HG02973 (cell line): ENCODE measurements around the gene CCNO.

ENCODE experiments used
- ATAC-seq: cut with Tn5 transposase; IDR thresholded peaks from one replicate; pipeline ENCODE4 v1.9.1; 2021; ENCODE audit warnings: moderate library complexity; ENCODE audit not compliant: unreplicated experiment

CCNO gene

GRCh38 chr5:55232985-55233928, at the start of gene CCNO:
TSS of gene CCNO (minus strand) at chr5:55233608. CDS start at chr5:55233523, 85 bp downstream.
- peak; percentile 45 for ATAC-seq

DNA sequence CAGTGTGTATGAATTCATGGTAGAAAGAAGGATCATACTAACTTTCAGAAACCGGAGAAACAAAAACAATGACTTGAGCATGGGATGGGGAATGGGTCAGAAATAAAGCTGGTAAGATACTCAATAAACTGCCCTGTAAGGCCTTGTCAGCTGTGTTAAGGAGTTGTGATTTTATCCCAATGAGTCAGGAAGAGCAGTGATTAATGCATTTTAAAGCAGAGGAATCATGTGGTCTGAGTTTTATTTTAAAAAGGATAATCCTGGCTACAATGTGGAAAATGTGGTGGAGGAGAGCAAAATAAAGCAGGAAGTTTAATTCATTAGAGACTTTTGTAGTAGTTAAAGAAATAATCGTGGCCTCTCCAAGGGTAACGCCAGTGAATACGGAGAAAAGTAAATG, 45.4 kb upstream of the CCNO start:
- no peak for ATAC-seq

- ATAC-seq: no peak
Measured at GRCh38 chr5:55276771-55277170, 43.4 kb upstream of the CCNO start.

GRCh38 chr5:55258339-55258738, 24.9 kb upstream of the CCNO start:
- ATAC-seq: no peak

- ATAC-seq: no peak
Measured at GRCh38 chr5:55254802-55255201, 21.4 kb upstream of the CCNO start.

DNA sequence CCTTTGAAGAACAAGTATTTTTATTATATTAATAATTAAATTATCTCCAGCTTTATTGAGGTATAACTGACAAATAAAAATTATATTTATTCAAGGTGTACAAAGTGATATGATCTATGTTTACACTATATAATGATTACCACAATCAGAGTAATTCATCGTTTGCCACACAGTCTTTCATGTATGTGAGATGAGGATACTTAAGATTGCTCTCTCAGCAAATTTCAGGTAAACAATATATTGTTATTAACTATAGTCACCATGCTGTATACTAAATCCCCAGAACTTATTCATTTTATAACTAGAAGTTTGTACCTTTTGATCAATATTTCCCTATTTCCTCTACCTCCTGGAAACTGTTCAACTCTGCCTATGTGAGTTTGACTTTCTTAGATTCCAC, 16.7 kb upstream of the CCNO start:
- no peak for ATAC-seq

- no peak for ATAC-seq
Measured at GRCh38 chr5:55241746-55242145, 8.3 kb upstream of the CCNO start.

GRCh38 chr5:55236800-55237199, 3.4 kb upstream of the CCNO start:
- ATAC-seq: no peak

- no peak for ATAC-seq
Measured at GRCh38 chr5:55234121-55234700, 803 bp upstream of the CCNO start.

- ATAC-seq: no peak
Measured at GRCh38 chr5:55232271-55232984, 980 bp downstream of the CCNO start.

DNA sequence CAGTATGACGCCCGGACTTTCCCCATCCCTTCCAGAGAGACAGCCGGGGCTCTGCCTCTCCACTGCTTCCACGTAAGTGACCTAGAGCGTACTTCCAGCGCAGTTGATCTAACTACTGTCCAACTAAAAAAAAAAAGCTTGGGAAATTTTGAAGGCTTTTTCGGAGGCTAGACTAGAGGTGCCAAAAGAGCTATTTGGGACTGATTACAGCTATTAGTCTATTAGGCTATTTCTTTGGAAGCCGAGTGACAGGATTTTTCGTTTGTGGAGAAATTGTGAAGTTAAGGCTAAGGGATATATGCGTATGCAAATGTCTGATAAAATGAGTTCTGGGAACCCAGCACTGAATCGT, 1.5 kb downstream of the CCNO start:
- ATAC-seq: no peak

DNA sequence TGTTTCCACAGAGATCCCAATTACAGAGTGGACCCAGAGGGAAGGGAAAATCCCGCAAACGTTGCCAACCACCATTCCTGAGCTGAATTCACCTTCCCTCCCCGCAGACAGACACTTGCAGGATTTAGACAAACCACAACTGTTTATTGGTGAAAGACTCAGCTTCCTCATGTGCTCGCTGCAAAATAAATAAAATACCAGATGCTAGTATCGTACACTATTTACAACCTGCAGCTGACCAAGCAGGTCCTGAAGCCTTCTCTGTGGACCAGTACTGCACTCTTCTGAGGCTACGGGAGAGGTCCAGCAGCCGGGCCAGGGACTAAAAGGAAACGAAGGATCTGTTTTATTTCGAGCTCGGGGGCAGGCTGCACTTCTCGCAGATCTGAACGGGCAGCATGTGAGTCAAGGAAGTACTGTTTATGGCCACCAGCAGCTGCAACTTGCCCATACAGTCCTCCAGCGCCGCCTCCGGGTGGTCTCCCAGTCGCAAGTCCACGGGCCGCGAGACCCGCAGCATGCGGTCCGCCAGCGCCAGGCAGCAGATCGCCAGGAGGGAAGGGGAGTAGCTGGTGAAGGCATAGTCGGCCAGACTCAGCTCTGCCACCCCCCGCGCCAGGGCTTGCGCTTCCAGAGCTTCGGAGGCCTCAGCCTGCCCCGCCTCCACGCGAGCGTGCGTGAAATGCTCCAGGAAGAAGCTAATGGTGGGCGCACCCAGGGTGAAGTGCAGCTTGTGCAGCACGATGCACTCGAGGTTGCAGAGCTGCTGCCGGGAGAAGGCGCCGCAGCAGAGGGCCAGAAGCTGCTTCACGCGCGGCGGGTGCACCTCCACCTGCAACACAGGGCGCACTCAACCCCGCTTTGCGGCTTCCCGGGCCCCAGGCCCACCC, 2.1 kb downstream of the CCNO start:
- no peak for ATAC-seq

DNA sequence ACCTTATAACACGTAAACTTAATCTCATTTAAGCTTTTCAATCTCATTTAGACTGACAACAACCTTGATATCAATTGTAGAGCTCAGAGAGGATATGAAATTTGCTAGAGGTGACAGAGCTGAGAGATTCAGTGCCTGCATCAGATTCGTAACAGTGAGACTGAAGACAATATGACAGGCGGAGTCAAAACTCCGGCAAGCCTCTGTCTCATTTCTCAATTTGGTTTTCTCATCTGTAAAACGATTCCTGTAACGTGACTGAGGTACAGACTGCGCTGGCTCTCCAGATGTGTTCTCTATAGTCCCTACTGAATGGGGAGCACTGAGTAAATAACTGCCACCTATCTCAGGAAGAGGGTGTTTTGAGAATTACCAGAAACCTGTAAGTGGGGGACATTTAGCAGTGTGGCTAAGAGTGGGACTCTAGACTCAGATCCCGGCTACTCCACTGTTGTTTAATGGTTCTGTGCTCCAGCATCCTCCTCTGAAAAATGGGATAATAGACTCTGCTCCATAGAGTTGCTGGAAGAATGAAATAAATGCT, 3.2 kb downstream of the CCNO start:
- ATAC-seq: no peak

DNA sequence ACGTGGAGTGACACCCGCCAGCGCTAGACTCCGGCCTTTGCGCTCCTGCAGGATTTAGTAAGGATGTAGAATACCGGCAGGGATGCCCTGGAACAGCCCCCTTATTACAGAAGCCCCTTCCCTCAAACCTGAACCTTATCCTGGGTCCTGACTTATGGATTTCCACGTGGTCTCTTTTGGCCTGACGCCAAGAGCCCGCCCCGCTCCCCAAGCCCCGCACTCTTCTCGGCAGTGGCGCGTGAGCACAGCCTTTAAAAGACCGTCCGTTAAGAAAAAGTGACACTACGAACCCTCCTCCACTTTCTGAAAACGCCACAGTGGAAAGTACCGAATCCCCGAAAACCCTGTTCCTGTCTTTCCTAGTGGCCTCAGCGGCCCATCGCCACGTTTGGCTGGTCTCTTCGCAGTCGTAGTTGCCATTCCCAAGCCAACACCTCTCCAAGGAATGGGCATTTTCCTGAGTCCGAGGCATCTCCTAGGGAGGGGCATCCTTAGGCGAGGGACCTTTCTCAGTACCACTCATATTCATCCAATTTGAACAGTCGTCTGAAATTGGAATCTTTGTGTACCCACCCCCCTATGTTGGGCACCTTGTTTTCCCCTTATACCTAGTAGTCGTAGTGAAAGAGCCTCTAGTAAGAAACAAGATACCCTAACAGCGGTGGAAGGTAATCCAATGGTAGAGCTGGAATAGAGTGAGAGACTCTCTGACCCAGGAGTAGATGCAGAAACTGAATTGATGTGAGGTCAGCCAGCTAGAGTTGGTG, 5.6 kb downstream of the CCNO start:
- ATAC-seq: no peak

DNA sequence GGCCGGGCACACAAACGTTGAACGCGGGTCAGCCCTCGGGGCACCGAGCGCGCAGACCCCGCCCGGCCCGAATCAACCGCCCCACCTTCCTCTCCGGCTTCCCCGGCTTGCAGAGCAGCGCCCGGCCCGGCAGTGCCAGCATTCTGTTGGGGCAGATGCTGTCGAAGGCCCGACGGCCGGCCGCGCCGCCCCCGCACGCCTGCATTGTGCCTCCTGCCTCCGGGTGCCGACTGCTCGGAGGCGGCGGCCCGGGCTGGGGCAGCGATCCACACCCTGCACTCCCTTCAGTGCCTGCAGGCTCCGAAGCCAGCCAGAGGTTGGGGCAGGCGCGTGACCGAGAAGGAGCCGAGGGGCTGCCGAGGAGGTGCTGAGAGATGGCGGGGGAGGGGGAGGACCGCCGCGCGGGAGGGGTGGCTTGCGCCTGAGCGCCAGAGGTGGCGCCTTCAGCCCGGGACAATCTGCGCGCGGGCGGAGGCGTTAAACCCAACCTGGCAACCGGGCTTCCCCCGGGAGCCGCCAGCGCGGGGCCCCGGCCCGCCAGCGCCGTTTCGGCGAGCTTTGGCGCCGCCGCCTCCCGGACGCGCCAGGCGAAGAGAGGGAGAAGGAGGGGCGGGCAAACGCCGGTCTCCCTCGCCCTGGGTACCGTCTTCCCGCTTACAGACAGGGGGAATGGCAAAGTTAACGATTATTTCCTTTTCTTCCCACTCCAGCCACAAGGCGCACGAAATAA, 6.3 kb downstream of the CCNO start, which contains the start of gene MCIDAS:
Gene MCIDAS, minus strand, starts transcription at position 382 of the 730 bp plus-strand sequence. Its CDS starts 177 bp downstream, at position 205.
- ATAC-seq: peak; percentile 31

DNA sequence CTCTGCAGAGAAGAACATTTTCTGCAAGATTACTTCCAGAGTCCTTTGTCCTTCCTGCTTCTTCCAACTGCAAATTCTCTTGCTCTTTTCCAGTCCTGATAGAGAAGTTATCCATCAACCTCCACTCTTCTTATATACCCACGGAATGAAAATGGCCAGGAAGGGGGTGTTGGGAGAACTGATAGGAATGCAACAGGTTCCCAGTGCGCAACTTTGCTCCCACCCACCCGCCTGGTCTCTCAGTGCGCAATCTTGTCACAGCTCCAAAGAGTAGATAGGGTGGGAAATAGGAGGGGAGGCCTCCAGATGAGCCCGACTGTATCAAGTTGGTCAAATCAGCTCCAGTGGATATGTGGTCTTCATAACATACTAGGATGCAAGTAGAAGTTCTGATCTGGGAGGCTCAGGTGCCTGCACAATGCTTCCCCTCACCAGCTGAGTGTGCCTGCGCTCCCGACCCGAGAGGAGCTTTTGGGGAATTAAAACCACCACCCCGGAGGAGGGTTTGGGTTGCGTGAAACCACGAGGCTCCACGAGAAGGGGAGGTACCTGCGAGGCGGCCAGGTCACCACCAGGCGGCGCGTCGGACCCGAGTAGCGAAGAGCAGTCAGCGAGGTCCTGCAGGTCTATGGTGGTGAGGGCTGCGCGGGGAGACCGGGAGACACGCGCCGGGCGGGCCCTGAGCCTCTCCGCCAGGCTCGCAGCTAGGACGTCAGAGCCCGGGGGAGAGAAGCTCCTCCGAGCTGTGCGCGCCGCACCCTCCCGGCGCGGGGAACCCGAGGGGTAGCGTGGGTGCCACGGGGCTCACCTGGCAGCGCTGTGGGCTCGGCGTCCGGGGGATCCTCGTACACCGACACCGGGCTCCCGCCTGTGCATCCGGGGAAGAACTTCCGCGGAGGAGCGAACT, 7.1 kb downstream of the CCNO start:
- peak; percentile 54 for ATAC-seq

GRCh38 chr5:55225346-55225745, 8.1 kb downstream of the CCNO start:
- ATAC-seq: no peak

GRCh38 chr5:55223812-55224240, 9.6 kb downstream of the CCNO start:
- ATAC-seq: no peak
